GM12892 (cell line): Measurements from ENCODE around the gene PTP4A2.
A peak's percentile ranks its signal among the peaks of the same experiment; 100 is the strongest.

Source experiments
- DNase-seq: peaks from one replicate; pipeline ENCODE4 v3.0.0; 2011; ENCODE audit not compliant: insufficient read length
- FAIRE-seq: peaks from 2 replicates; lab custom pipeline; 2011; peaks lifted over from hg19 to GRCh38; lab: Jason Lieb, UNC
- POLR2A ChIP-seq: IDR thresholded peaks from 2 replicates; pipeline ENCODE4 v1.6.1; 2011; ENCODE audit warnings: low read depth, low read length, control low read depth
- POLR2AphosphoS5 ChIP-seq: IDR thresholded peaks from 2 replicates; pipeline ENCODE4 v1.6.1; 2011; ENCODE audit warnings: low read depth, low read length, control low read depth
- TAF1 ChIP-seq: IDR thresholded peaks from 2 replicates; pipeline ENCODE4 v1.6.1; 2011; ENCODE audit warnings: low read depth, mild to moderate bottlenecking, control low read depth, low read length, borderline replicate concordance

The PTP4A2 gene

DNA sequence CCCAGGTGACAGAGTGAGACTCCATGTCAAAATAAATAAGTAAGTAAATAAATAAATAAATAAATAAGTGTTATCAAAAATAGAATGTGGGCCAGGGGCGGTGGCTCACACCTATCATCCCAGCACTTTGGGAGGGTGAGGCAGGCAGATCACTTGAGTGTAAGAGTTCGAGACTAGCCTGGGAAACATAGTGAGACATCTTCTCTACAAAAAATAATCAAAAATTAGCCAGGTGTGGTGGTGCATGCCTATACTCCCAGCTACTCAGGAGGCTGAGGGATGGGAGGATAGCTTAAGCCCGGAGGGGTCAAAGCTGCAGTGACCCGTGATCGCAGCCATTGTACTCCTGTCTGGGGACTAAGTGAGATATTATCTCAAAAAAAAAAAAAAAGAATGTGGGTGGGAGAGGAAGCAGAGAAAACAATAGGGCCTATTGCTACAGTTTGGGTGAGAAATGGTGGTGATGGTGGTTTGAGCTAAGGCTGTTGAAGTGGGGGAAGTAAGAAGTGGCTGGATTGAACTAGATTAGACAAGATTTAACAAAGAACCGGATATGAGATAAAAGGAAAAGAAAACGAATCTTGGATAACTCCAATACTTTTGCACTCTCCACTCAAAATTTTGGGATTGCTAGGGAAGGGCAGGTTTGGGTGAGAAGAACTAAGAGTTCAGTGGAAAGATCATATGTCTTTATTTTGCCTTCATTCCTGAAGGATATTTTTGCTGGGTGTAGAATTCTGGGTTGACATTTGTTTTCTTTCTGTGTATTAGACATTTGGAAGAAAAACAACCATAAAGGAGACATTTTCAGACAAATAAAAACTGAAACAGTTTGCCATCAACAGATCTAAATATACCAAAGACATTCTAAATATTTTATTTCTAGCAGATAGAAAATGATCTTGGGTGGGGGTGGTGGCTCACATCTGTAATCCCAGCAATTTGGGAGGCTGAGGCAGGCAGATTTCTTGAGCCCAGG lies 65.2 kb downstream of the PTP4A2 start:
- TF ChIP-seq TAF1 (no peak), POLR2AphosphoS5 (no peak), POLR2A (no peak)
- FAIRE-seq, result no peak
- DNase-seq, result no peak

DNA sequence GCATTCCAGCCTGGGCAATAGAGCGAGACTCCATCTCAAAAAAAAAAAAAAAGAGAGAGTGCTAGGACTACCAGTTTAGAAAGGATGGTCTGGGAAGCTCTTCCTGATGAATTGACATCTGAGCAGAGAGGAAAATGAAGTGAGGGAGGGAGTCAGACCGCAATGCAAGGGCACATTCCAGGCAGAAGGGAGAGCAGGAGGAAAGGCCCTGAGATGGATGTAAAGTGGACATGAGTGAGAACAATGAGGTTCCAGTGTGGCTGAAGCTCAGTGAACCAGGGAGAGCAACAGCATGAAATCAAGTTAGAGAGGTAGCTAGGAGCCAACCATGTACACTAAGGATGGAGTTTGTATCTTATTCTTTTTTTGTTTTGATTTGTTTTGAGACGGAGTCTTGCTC lies 66.5 kb downstream of the PTP4A2 start:
- no peak for TF ChIP-seq POLR2A
- no peak for TF ChIP-seq POLR2AphosphoS5
- TF ChIP-seq TAF1, result no peak
- DNase-seq (no peak), FAIRE-seq (no peak)

DNA sequence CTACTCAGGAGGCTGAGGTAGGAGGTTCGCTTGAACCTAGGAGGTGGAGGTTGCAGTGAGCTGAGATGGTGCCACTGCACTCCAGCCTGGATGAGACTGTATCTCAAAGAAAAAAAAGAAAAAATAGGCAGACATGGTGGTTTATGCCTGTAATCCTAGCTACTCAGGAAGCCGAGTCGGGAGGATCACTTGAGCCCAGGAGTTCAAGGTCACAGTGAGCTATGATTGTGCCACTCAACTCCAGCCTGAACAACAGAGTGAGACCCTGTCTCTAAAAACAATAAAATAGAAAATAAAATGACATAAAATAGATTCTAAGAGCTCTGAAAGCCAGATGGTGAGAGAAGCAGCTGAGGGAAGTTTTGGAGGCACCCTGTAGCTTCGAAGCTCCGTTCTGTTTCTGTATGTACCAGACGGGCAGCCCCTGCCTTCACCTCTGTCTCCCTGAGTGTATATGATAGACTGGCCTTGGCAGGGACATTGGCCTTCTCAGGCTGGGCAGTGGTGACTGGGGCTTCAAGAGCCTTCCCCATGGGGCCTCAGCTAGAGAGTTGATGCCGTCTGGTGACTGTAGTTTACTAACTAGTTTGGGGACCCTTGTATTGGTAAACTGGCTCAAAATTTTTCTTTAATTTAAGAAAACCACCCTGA lies 68.0 kb downstream of the PTP4A2 start:
- no peak for FAIRE-seq
- TF ChIP-seq POLR2AphosphoS5, result no peak
- no peak for TF ChIP-seq TAF1
- TF ChIP-seq POLR2A, result no peak
- DNase-seq, result no peak

- peak; percentile 5 for FAIRE-seq
- no peak for TF ChIP-seq POLR2AphosphoS5
- no peak for DNase-seq
Observed at GRCh38 chr1:31869449-31869848, 68.7 kb downstream of the PTP4A2 start.

GRCh38 chr1:31868862-31869261 lies 69.3 kb downstream of the PTP4A2 start:
- DNase-seq, result no peak
- no peak for FAIRE-seq

DNA sequence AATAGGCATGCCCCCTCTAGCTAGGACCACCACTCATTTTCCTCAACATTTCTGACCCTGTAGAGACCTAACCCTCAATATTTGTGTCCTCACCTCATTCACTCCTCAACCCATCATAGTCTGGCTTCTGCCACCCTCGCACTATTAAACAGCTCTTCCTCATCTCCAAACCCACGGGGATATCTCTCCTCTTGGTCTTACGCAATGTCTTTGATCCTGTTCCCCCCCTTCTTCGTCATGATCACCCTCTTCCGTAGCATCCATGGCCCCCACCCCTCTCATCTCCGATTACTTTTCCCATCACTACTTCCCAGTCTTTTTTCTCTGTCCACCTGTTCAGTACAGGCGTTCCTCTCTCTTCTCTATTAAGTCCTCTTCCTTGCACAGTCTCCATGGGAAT lies 70.6 kb downstream of the PTP4A2 start:
- DNase-seq (no peak), FAIRE-seq (no peak)
- TF ChIP-seq POLR2A (no peak), TAF1 (no peak), POLR2AphosphoS5 (no peak)

More at GRCh38 chr1:31868862-31869261, 69.3 kb downstream of the PTP4A2 start:
- no peak for TF ChIP-seq POLR2AphosphoS5
- no peak for TF ChIP-seq TAF1
- TF ChIP-seq POLR2A, result no peak

- FAIRE-seq, result peak; percentile 74
Observed at GRCh38 chr1:31866450-31867032, 71.6 kb downstream of the PTP4A2 start.

GRCh38 chr1:31865728-31866449 lies 72.3 kb downstream of the PTP4A2 start:
- DNase-seq, result no peak
- TF ChIP-seq POLR2A (no peak), TAF1 (no peak), POLR2AphosphoS5 (no peak)
- no peak for FAIRE-seq

More at GRCh38 chr1:31866450-31867032, 71.6 kb downstream of the PTP4A2 start:
- no peak for TF ChIP-seq TAF1
- no peak for TF ChIP-seq POLR2AphosphoS5
- no peak for TF ChIP-seq POLR2A
- peak; percentile 42 for DNase-seq

- DNase-seq (no peak), FAIRE-seq (no peak)
- no peak for TF ChIP-seq POLR2A
- TF ChIP-seq POLR2AphosphoS5, result no peak
- no peak for TF ChIP-seq TAF1
Observed at GRCh38 chr1:31862071-31862470, 76.1 kb downstream of the PTP4A2 start.

DNA sequence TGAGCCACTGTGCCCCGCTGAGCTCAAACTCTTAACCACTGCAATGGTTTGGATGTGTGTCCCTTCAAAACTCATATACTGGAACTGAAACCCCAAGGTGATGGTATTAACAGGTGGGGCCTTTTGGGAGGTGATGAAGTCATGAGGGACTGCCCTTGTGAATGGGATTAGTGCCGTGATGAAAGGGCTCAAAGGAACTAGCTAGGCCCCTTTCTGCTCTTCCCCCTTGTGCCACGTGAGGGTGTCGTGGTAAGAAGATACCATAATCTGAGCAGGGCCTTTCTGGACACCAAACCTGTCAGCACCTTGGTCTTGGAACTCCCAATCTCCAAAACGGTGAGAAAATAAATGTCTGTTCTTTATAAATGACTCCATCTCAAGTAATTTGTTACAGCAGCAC lies 76.8 kb downstream of the PTP4A2 start:
- FAIRE-seq (peak; percentile 82), DNase-seq (no peak)
- TF ChIP-seq TAF1, result no peak
- no peak for TF ChIP-seq POLR2AphosphoS5
- TF ChIP-seq POLR2A, result no peak

GRCh38 chr1:31860581-31860980 lies 77.6 kb downstream of the PTP4A2 start:
- TF ChIP-seq POLR2A (no peak), TAF1 (no peak)
- DNase-seq (no peak), FAIRE-seq (no peak)
